Right lobe of liver (tissue), 4 donors: ENCODE data around the gene TLX1.
A peak's percentile ranks its signal among the peaks of the same experiment; 100 is the strongest.

ENCODE experiments used
- CTCF ChIP-seq, 4 donors: fragments of 200-600 bp in 3 of 4; fragments of 450-650 bp in 1 of 4; IDR thresholded peaks; one replicate each; pipeline versions ENCODE4 v1.5.1 to v1.8.0; 2016 to 2022; ENCODE audit warnings: antibody characterized with exemption in 4 of 4, mild to moderate bottlenecking in 2 of 4
- POLR2A ChIP-seq: fragments of 450-650 bp; IDR thresholded peaks from one replicate; pipeline ENCODE4 v1.6.1; 2017; ENCODE audit warnings: antibody characterized with exemption, mild to moderate bottlenecking
- donor health status: DM: no; HTN: no; CAD: no.
- donor health status: DM: no; HTN: no; CAD: no.
- donor health status: DM: no; HTN: yes; CAD: no.

GRCh38 chr10:101095550-101096213 is 35.4 kb upstream of the TLX1 start:
- TF ChIP-seq POLR2A (no peak), CTCF (IDR thresholded peaks at IDR 0.05) (peak; percentile 76 to 86 (median 80))
